ENCODE results near the gene SERPINF2.

SERPINF2 gene

GRCh38 chr17:1752425-1753262 is 10.0 kb downstream of the SERPINF2 start:
- Histone ChIP-seq H3K27ac (no peak overlapping the region), H3K36me3 (ENCODE audit: insufficient read depth, low read length) (no peaks in the 10 kb centered on the region), H3K4me3 (no peak overlapping the region), H3K9ac (ENCODE audit: insufficient read length) (no peak overlapping the region), H3K9me3 (ENCODE audit: low read depth, low read length) (no peaks in the 10 kb centered on the region)
- no peak for DNase-seq (ENCODE audit: low read depth, low spot score)
- TF ChIP-seq FOXP2 (optimal IDR thresholded peaks at IDR 0.05; ENCODE audit: control extremely low read depth, extremely low read length, insufficient read depth) (no peak), EZH2 (IDR thresholded peaks at IDR 0.05) (no peak), POLR2AphosphoS5 (IDR thresholded peaks at IDR 0.05; ENCODE audit: borderline replicate concordance, low read depth, low read length) (no peak)

- H3K36me3 ChIP-seq (ENCODE audit: insufficient read depth, low read length): no peaks in the 10 kb centered on the region
- no peak overlapping the region for H3K9ac ChIP-seq (ENCODE audit: insufficient read length)
- H3K27ac ChIP-seq: no peak overlapping the region
- no peak for DNase-seq (ENCODE audit: low read depth, low spot score)
- TF ChIP-seq POLR2AphosphoS5 (IDR thresholded peaks at IDR 0.05; ENCODE audit: borderline replicate concordance, low read depth, low read length) (no peak), FOXP2 (optimal IDR thresholded peaks at IDR 0.05; ENCODE audit: control extremely low read depth, extremely low read length, insufficient read depth) (no peak), EZH2 (IDR thresholded peaks at IDR 0.05) (no peak)
- no peak overlapping the region for H3K4me3 ChIP-seq
- no peaks in the 10 kb centered on the region for H3K9me3 ChIP-seq (ENCODE audit: low read depth, low read length)
These were observed 11.2 kb downstream of the SERPINF2 start for GRCh38 chr17:1753767-1754429.

GRCh38 chr17:1754430-1755112 is 11.9 kb downstream of the SERPINF2 start:
- Histone ChIP-seq H3K4me3 (no peak overlapping the region), H3K27ac (no peak overlapping the region), H3K9me3 (ENCODE audit: low read depth, low read length) (no peaks in the 10 kb centered on the region), H3K36me3 (ENCODE audit: insufficient read depth, low read length) (no peaks in the 10 kb centered on the region), H3K9ac (ENCODE audit: insufficient read length) (no peak overlapping the region)
- no peak for DNase-seq (ENCODE audit: low read depth, low spot score)
- no peak for TF ChIP-seq POLR2AphosphoS5 (IDR thresholded peaks at IDR 0.05; ENCODE audit: borderline replicate concordance, low read depth, low read length)
- no peak for TF ChIP-seq FOXP2 (optimal IDR thresholded peaks at IDR 0.05; ENCODE audit: control extremely low read depth, extremely low read length, insufficient read depth)
- TF ChIP-seq EZH2 (IDR thresholded peaks at IDR 0.05): no peak

GRCh38 chr17:1755252-1755826 is 12.7 kb downstream of the SERPINF2 start:
- DNase-seq (ENCODE audit: low read depth, low spot score): no peak
- Histone ChIP-seq H3K4me3 (no peak overlapping the region), H3K9me3 (ENCODE audit: low read depth, low read length) (no peaks in the 10 kb centered on the region), H3K36me3 (ENCODE audit: insufficient read depth, low read length) (no peaks in the 10 kb centered on the region), H3K9ac (ENCODE audit: insufficient read length) (no peak overlapping the region), H3K27ac (no peak overlapping the region)
- TF ChIP-seq FOXP2 (optimal IDR thresholded peaks at IDR 0.05; ENCODE audit: control extremely low read depth, extremely low read length, insufficient read depth): no peak

- H3K9me3 ChIP-seq (ENCODE audit: low read depth, low read length): no peaks in the 10 kb centered on the region
- DNase-seq (ENCODE audit: low read depth, low spot score): no peak
- TF ChIP-seq FOXP2 (optimal IDR thresholded peaks at IDR 0.05; ENCODE audit: control extremely low read depth, extremely low read length, insufficient read depth) (no peak), EZH2 (IDR thresholded peaks at IDR 0.05) (no peak), POLR2AphosphoS5 (IDR thresholded peaks at IDR 0.05; ENCODE audit: borderline replicate concordance, low read depth, low read length) (no peak)
- H3K4me3 ChIP-seq: no peak overlapping the region
- H3K27ac ChIP-seq: no peak overlapping the region
- H3K36me3 ChIP-seq (ENCODE audit: insufficient read depth, low read length): no peaks in the 10 kb centered on the region
- H3K9ac ChIP-seq (ENCODE audit: insufficient read length): no peak overlapping the region
These were observed 13.2 kb downstream of the SERPINF2 start for GRCh38 chr17:1755827-1756262.

- Histone ChIP-seq H3K36me3 (ENCODE audit: insufficient read depth, low read length) (no peaks in the 10 kb centered on the region), H3K27ac (no peak overlapping the region), H3K4me3 (no peak overlapping the region), H3K9me3 (ENCODE audit: low read depth, low read length) (no peaks in the 10 kb centered on the region), H3K9ac (ENCODE audit: insufficient read length) (no peak overlapping the region)
- TF ChIP-seq POLR2AphosphoS5 (IDR thresholded peaks at IDR 0.05; ENCODE audit: borderline replicate concordance, low read depth, low read length) (no peak), FOXP2 (optimal IDR thresholded peaks at IDR 0.05; ENCODE audit: control extremely low read depth, extremely low read length, insufficient read depth) (no peak), EZH2 (IDR thresholded peaks at IDR 0.05) (no peak)
- DNase-seq (ENCODE audit: low read depth, low spot score): no peak
These were observed 16.1 kb downstream of the SERPINF2 start for GRCh38 chr17:1758807-1759206.

- no peak for DNase-seq (ENCODE audit: low read depth, low spot score)
- no peaks in the 10 kb centered on the region for H3K9me3 ChIP-seq (ENCODE audit: low read depth, low read length)
- no peak overlapping the region for H3K4me3 ChIP-seq
- TF ChIP-seq POLR2AphosphoS5 (IDR thresholded peaks at IDR 0.05; ENCODE audit: borderline replicate concordance, low read depth, low read length) (no peak), FOXP2 (optimal IDR thresholded peaks at IDR 0.05; ENCODE audit: control extremely low read depth, extremely low read length, insufficient read depth) (no peak), EZH2 (IDR thresholded peaks at IDR 0.05) (no peak)
- no peaks in the 10 kb centered on the region for H3K36me3 ChIP-seq (ENCODE audit: insufficient read depth, low read length)
- H3K27ac ChIP-seq: no peak overlapping the region
- H3K9ac ChIP-seq (ENCODE audit: insufficient read length): no peak overlapping the region
These were observed 16.9 kb downstream of the SERPINF2 start for GRCh38 chr17:1759529-1759928.
